ENCODE data around the gene KRT71.

Gene KRT71

GRCh38 chr12:52578469-52578868 lies 25.5 kb upstream of the KRT71 start:
- no peak overlapping the region for H3K27ac ChIP-seq (ENCODE audit: low read depth, low read length)
- no peak overlapping the region for H3K4me3 ChIP-seq (ENCODE audit: low read depth in 1 of 2, low read length in 2 of 2)
- H3K4me1 ChIP-seq (ENCODE audit: control insufficient read depth in 1 of 2, insufficient read depth in 2 of 2, low read length in 2 of 2) = peaks cover 6 to 9% of the 10 kb centered on the region in 2 donors
- H3K36me3 ChIP-seq (ENCODE audit: control insufficient read depth in 1 of 2, insufficient read depth in 2 of 2, low read length in 2 of 2) = no peaks in the 10 kb centered on the region
- H3K27me3 ChIP-seq (ENCODE audit: control insufficient read depth in 1 of 2, insufficient read depth in 2 of 2, low read length in 2 of 2) = peaks cover 0 to 3% of the 10 kb centered on the region in 2 donors
- H3K9ac ChIP-seq (ENCODE audit: low read depth in 1 of 2, low read length in 2 of 2) = no peak overlapping the region
- no peaks in the 10 kb centered on the region for H3K9me3 ChIP-seq (ENCODE audit: control insufficient read depth in 1 of 2, low read length in 2 of 2)

- peaks cover 0 to 3% of the 10 kb centered on the region in 2 donors for H3K27me3 ChIP-seq (ENCODE audit: control insufficient read depth in 1 of 2, insufficient read depth in 2 of 2, low read length in 2 of 2)
- peaks cover 0 to 4% of the 10 kb centered on the region in 2 donors for H3K4me1 ChIP-seq (ENCODE audit: control insufficient read depth in 1 of 2, insufficient read depth in 2 of 2, low read length in 2 of 2)
- H3K9me3 ChIP-seq (ENCODE audit: control insufficient read depth in 1 of 2, low read length in 2 of 2) = no peaks in the 10 kb centered on the region
- no peak overlapping the region for H3K9ac ChIP-seq (ENCODE audit: low read depth in 1 of 2, low read length in 2 of 2)
- no peak overlapping the region for H3K4me3 ChIP-seq (ENCODE audit: low read depth in 1 of 2, low read length in 2 of 2)
- H3K27ac ChIP-seq (ENCODE audit: low read depth, low read length) = no peak overlapping the region
- H3K36me3 ChIP-seq (ENCODE audit: control insufficient read depth in 1 of 2, insufficient read depth in 2 of 2, low read length in 2 of 2) = no peaks in the 10 kb centered on the region
Observed at GRCh38 chr12:52577316-52577715, 24.4 kb upstream of the KRT71 start.

GRCh38 chr12:52575948-52576347 lies 23.0 kb upstream of the KRT71 start:
- H3K4me1 ChIP-seq (ENCODE audit: control insufficient read depth in 1 of 2, insufficient read depth in 2 of 2, low read length in 2 of 2) = peaks cover 0 to 4% of the 10 kb centered on the region in 2 donors
- H3K36me3 ChIP-seq (ENCODE audit: control insufficient read depth in 1 of 2, insufficient read depth in 2 of 2, low read length in 2 of 2) = no peaks in the 10 kb centered on the region
- no peak overlapping the region for H3K9ac ChIP-seq (ENCODE audit: low read depth in 1 of 2, low read length in 2 of 2)
- peaks cover 0 to 4% of the 10 kb centered on the region in 2 donors for H3K27me3 ChIP-seq (ENCODE audit: control insufficient read depth in 1 of 2, insufficient read depth in 2 of 2, low read length in 2 of 2)
- H3K9me3 ChIP-seq (ENCODE audit: control insufficient read depth in 1 of 2, low read length in 2 of 2) = no peaks in the 10 kb centered on the region
- no peak overlapping the region for H3K27ac ChIP-seq (ENCODE audit: low read depth, low read length)
- no peak overlapping the region for H3K4me3 ChIP-seq (ENCODE audit: low read depth in 1 of 2, low read length in 2 of 2)

GRCh38 chr12:52575256-52575655 lies 22.3 kb upstream of the KRT71 start:
- no peaks in the 10 kb centered on the region for H3K36me3 ChIP-seq (ENCODE audit: control insufficient read depth in 1 of 2, insufficient read depth in 2 of 2, low read length in 2 of 2)
- no peak overlapping the region for H3K9ac ChIP-seq (ENCODE audit: low read depth in 1 of 2, low read length in 2 of 2)
- H3K4me1 ChIP-seq (ENCODE audit: control insufficient read depth in 1 of 2, insufficient read depth in 2 of 2, low read length in 2 of 2) = peaks cover 0 to 4% of the 10 kb centered on the region in 2 donors
- no peak overlapping the region for H3K4me3 ChIP-seq (ENCODE audit: low read depth in 1 of 2, low read length in 2 of 2)
- no peaks in the 10 kb centered on the region for H3K9me3 ChIP-seq (ENCODE audit: control insufficient read depth in 1 of 2, low read length in 2 of 2)
- peaks cover 0 to 4% of the 10 kb centered on the region in 2 donors for H3K27me3 ChIP-seq (ENCODE audit: control insufficient read depth in 1 of 2, insufficient read depth in 2 of 2, low read length in 2 of 2)
- H3K27ac ChIP-seq (ENCODE audit: low read depth, low read length) = no peak overlapping the region

- H3K27ac ChIP-seq (ENCODE audit: low read depth, low read length) = no peak within 1 kb of the TSS
- no peak within 1 kb of the TSS for H3K4me3 ChIP-seq (ENCODE audit: low read depth in 1 of 2, low read length in 2 of 2)
- no peaks in the 10 kb centered on the region for H3K9me3 ChIP-seq (ENCODE audit: control insufficient read depth in 1 of 2, low read length in 2 of 2)
- H3K27me3 ChIP-seq (ENCODE audit: control insufficient read depth in 1 of 2, insufficient read depth in 2 of 2, low read length in 2 of 2) = peaks cover 1 to 4% of the 10 kb centered on the region in 2 donors
- H3K4me1 ChIP-seq (ENCODE audit: control insufficient read depth in 1 of 2, insufficient read depth in 2 of 2, low read length in 2 of 2) = peaks cover 0 to 4% of the 10 kb centered on the region in 2 donors
- H3K36me3 ChIP-seq (ENCODE audit: control insufficient read depth in 1 of 2, insufficient read depth in 2 of 2, low read length in 2 of 2) = no peaks in the 10 kb centered on the region
- H3K9ac ChIP-seq (ENCODE audit: low read depth in 1 of 2, low read length in 2 of 2) = no peak within 1 kb of the TSS
Observed at GRCh38 chr12:52573743-52574142, 20.8 kb upstream of the KRT71 start, which contains the start of gene KRT74. Gene KRT74, minus strand, starts transcription at chr12:52573843. Its CDS starts 66 bp downstream, at chr12:52573777.

GRCh38 chr12:52573306-52573705 lies 20.4 kb upstream of the KRT71 start:
- H3K9me3 ChIP-seq (ENCODE audit: control insufficient read depth in 1 of 2, low read length in 2 of 2) = no peaks in the 10 kb centered on the region
- no peak overlapping the region for H3K9ac ChIP-seq (ENCODE audit: low read depth in 1 of 2, low read length in 2 of 2)
- H3K4me3 ChIP-seq (ENCODE audit: low read depth in 1 of 2, low read length in 2 of 2) = no peak overlapping the region
- H3K27ac ChIP-seq (ENCODE audit: low read depth, low read length) = no peak overlapping the region
- peaks cover 4% of the 10 kb centered on the region in 2 donors for H3K27me3 ChIP-seq (ENCODE audit: control insufficient read depth in 1 of 2, insufficient read depth in 2 of 2, low read length in 2 of 2)
- peaks cover 0 to 4% of the 10 kb centered on the region in 2 donors for H3K4me1 ChIP-seq (ENCODE audit: control insufficient read depth in 1 of 2, insufficient read depth in 2 of 2, low read length in 2 of 2)
- H3K36me3 ChIP-seq (ENCODE audit: control insufficient read depth in 1 of 2, insufficient read depth in 2 of 2, low read length in 2 of 2) = no peaks in the 10 kb centered on the region

GRCh38 chr12:52570511-52570910 lies 17.6 kb upstream of the KRT71 start:
- Histone ChIP-seq H3K9ac (ENCODE audit: low read depth in 1 of 2, low read length in 2 of 2) (no peak overlapping the region), H3K4me1 (ENCODE audit: control insufficient read depth in 1 of 2, insufficient read depth in 2 of 2, low read length in 2 of 2) (no peaks in the 10 kb centered on the region), H3K9me3 (ENCODE audit: control insufficient read depth in 1 of 2, low read length in 2 of 2) (no peaks in the 10 kb centered on the region), H3K27me3 (ENCODE audit: control insufficient read depth in 1 of 2, insufficient read depth in 2 of 2, low read length in 2 of 2) (peaks cover 4% of the 10 kb centered on the region in 2 donors), H3K36me3 (ENCODE audit: control insufficient read depth in 1 of 2, insufficient read depth in 2 of 2, low read length in 2 of 2) (no peaks in the 10 kb centered on the region), H3K27ac (ENCODE audit: low read depth, low read length) (no peak overlapping the region), H3K4me3 (ENCODE audit: low read depth in 1 of 2, low read length in 2 of 2) (no peak overlapping the region)

GRCh38 chr12:52568111-52568510 lies 15.2 kb upstream of the KRT71 start:
- no peak overlapping the region for H3K27ac ChIP-seq (ENCODE audit: low read depth, low read length)
- H3K9ac ChIP-seq (ENCODE audit: low read depth in 1 of 2, low read length in 2 of 2) = no peak overlapping the region
- peaks cover 4% of the 10 kb centered on the region in 2 donors for H3K27me3 ChIP-seq (ENCODE audit: control insufficient read depth in 1 of 2, insufficient read depth in 2 of 2, low read length in 2 of 2)
- H3K4me3 ChIP-seq (ENCODE audit: low read depth in 1 of 2, low read length in 2 of 2) = no peak overlapping the region
- no peaks in the 10 kb centered on the region for H3K9me3 ChIP-seq (ENCODE audit: control insufficient read depth in 1 of 2, low read length in 2 of 2)
- H3K4me1 ChIP-seq (ENCODE audit: control insufficient read depth in 1 of 2, insufficient read depth in 2 of 2, low read length in 2 of 2) = no peaks in the 10 kb centered on the region
- no peaks in the 10 kb centered on the region for H3K36me3 ChIP-seq (ENCODE audit: control insufficient read depth in 1 of 2, insufficient read depth in 2 of 2, low read length in 2 of 2)

- Histone ChIP-seq H3K4me1 (ENCODE audit: control insufficient read depth in 1 of 2, insufficient read depth in 2 of 2, low read length in 2 of 2) (no peaks in the 10 kb centered on the region), H3K4me3 (ENCODE audit: low read depth in 1 of 2, low read length in 2 of 2) (no peak overlapping the region), H3K9me3 (ENCODE audit: control insufficient read depth in 1 of 2, low read length in 2 of 2) (no peaks in the 10 kb centered on the region), H3K27me3 (ENCODE audit: control insufficient read depth in 1 of 2, insufficient read depth in 2 of 2, low read length in 2 of 2) (peaks cover 4% of the 10 kb centered on the region in 2 donors), H3K36me3 (ENCODE audit: control insufficient read depth in 1 of 2, insufficient read depth in 2 of 2, low read length in 2 of 2) (no peaks in the 10 kb centered on the region), H3K9ac (ENCODE audit: low read depth in 1 of 2, low read length in 2 of 2) (no peak overlapping the region), H3K27ac (ENCODE audit: low read depth, low read length) (no peak overlapping the region)
Observed at GRCh38 chr12:52566847-52567291, 13.9 kb upstream of the KRT71 start.

GRCh38 chr12:52564582-52564981 lies 11.6 kb upstream of the KRT71 start:
- Histone ChIP-seq H3K27ac (ENCODE audit: low read depth, low read length) (no peak overlapping the region), H3K4me1 (ENCODE audit: control insufficient read depth in 1 of 2, insufficient read depth in 2 of 2, low read length in 2 of 2) (no peaks in the 10 kb centered on the region), H3K9me3 (ENCODE audit: control insufficient read depth in 1 of 2, low read length in 2 of 2) (no peaks in the 10 kb centered on the region), H3K4me3 (ENCODE audit: low read depth in 1 of 2, low read length in 2 of 2) (no peak overlapping the region), H3K27me3 (ENCODE audit: control insufficient read depth in 1 of 2, insufficient read depth in 2 of 2, low read length in 2 of 2) (peaks cover 0 to 4% of the 10 kb centered on the region in 2 donors), H3K9ac (ENCODE audit: low read depth in 1 of 2, low read length in 2 of 2) (no peak overlapping the region), H3K36me3 (ENCODE audit: control insufficient read depth in 1 of 2, insufficient read depth in 2 of 2, low read length in 2 of 2) (no peaks in the 10 kb centered on the region)

Measured in duodenal mucosa (tissue), 2 donors.